ENCODE results near the gene ARHGAP27. TPM values are rescaled to one million over a fixed set of nuclear protein-coding genes. Genes with fewer than 3 reads are reported as not detected.

Gene ARHGAP27
- total and polyA plus RNA-seq, 2 donors (not counting 1 experiment from before 2014, with no cell fraction given): 0.57 to 3.3 TPM

GRCh38 chr17:45370949-45371413 lies 61.7 kb downstream of the ARHGAP27 start:
- Histone ChIP-seq H3K4me2 (ENCODE audit: extremely low read depth, insufficient read depth, low read length) (no peak overlapping the region), H3K36me3 (ENCODE audit: control insufficient read depth, insufficient read depth, low read length) (no peaks in the 10 kb centered on the region), H4K20me1 (ENCODE audit: control insufficient read depth, extremely low read depth, insufficient read depth, low read length) (no peaks in the 10 kb centered on the region), H3K9me3 (ENCODE audit: control insufficient read depth, insufficient read depth, low read depth, low read length) (no peaks in the 10 kb centered on the region), H3K4me3 (replicated peaks in 1 of 4; ENCODE audit: control extremely low read depth in 1 of 4, insufficient read depth in 1 of 4, low read depth in 3 of 4, low read length in 4 of 4) (no peak overlapping the region), H3K79me2 (ENCODE audit: control insufficient read depth, insufficient read depth, low read length) (no peaks in the 10 kb centered on the region), H2AFZ (ENCODE audit: low read length) (no peak overlapping the region), H3K4me1 (ENCODE audit: control insufficient read depth, extremely low read depth, insufficient read depth, low read length) (peaks cover 17% of the 10 kb centered on the region), H3K27me3 (ENCODE audit: control insufficient read depth, insufficient read depth, low read length) (no peaks in the 10 kb centered on the region), H3K9ac (ENCODE audit: insufficient read depth, low read length) (no peak overlapping the region), H3K27ac (ENCODE audit: insufficient read depth, low read length) (peak overlapping the region; percentile 95)
- TF ChIP-seq EZH2 (IDR thresholded peaks at IDR 0.05; ENCODE audit: low read length, missing control alignments): no peak
- no peak for TF ChIP-seq CTCF (conservative IDR thresholded peaks at IDR 0.05 in 1 of 2, IDR thresholded peaks at IDR 0.05 in 1 of 2; ENCODE audit: low read depth in 1 of 2, low read length in 2 of 2)
- peak; percentile 21 to 47 for DNase-seq (ENCODE audit: low read depth in 2 of 2)

GRCh38 chr17:45369421-45369820 lies 63.2 kb downstream of the ARHGAP27 start:
- Histone ChIP-seq H3K9me3 (ENCODE audit: control insufficient read depth, insufficient read depth, low read depth, low read length) (no peaks in the 10 kb centered on the region), H2AFZ (ENCODE audit: low read length) (no peak overlapping the region), H3K4me2 (ENCODE audit: extremely low read depth, insufficient read depth, low read length) (no peak overlapping the region), H3K36me3 (ENCODE audit: control insufficient read depth, insufficient read depth, low read length) (no peaks in the 10 kb centered on the region), H3K27ac (ENCODE audit: insufficient read depth, low read length) (peak overlapping the region; percentile 35), H3K4me1 (ENCODE audit: control insufficient read depth, extremely low read depth, insufficient read depth, low read length) (peaks cover 17% of the 10 kb centered on the region), H3K4me3 (replicated peaks in 1 of 4; ENCODE audit: control extremely low read depth in 1 of 4, insufficient read depth in 1 of 4, low read depth in 3 of 4, low read length in 4 of 4) (no peak overlapping the region), H3K27me3 (ENCODE audit: control insufficient read depth, insufficient read depth, low read length) (no peaks in the 10 kb centered on the region), H3K79me2 (ENCODE audit: control insufficient read depth, insufficient read depth, low read length) (no peaks in the 10 kb centered on the region), H4K20me1 (ENCODE audit: control insufficient read depth, extremely low read depth, insufficient read depth, low read length) (no peaks in the 10 kb centered on the region), H3K9ac (ENCODE audit: insufficient read depth, low read length) (no peak overlapping the region)
- DNase-seq (ENCODE audit: low read depth in 2 of 2): no peak
- TF ChIP-seq CTCF (conservative IDR thresholded peaks at IDR 0.05 in 1 of 2, IDR thresholded peaks at IDR 0.05 in 1 of 2; ENCODE audit: low read depth in 1 of 2, low read length in 2 of 2): no peak
- TF ChIP-seq EZH2 (IDR thresholded peaks at IDR 0.05; ENCODE audit: low read length, missing control alignments): no peak

GRCh38 chr17:45368651-45369050 lies 64.0 kb downstream of the ARHGAP27 start:
- no peaks in the 10 kb centered on the region for H3K9me3 ChIP-seq (ENCODE audit: control insufficient read depth, insufficient read depth, low read depth, low read length)
- H3K4me1 ChIP-seq (ENCODE audit: control insufficient read depth, extremely low read depth, insufficient read depth, low read length): peaks cover 17% of the 10 kb centered on the region
- no peak overlapping the region for H3K9ac ChIP-seq (ENCODE audit: insufficient read depth, low read length)
- no peak overlapping the region for H3K4me3 ChIP-seq (replicated peaks in 1 of 4; ENCODE audit: control extremely low read depth in 1 of 4, insufficient read depth in 1 of 4, low read depth in 3 of 4, low read length in 4 of 4)
- no peaks in the 10 kb centered on the region for H3K36me3 ChIP-seq (ENCODE audit: control insufficient read depth, insufficient read depth, low read length)
- H3K4me2 ChIP-seq (ENCODE audit: extremely low read depth, insufficient read depth, low read length): no peak overlapping the region
- H3K27ac ChIP-seq (ENCODE audit: insufficient read depth, low read length): peak overlapping the region; percentile 35
- no peaks in the 10 kb centered on the region for H3K27me3 ChIP-seq (ENCODE audit: control insufficient read depth, insufficient read depth, low read length)
- H3K79me2 ChIP-seq (ENCODE audit: control insufficient read depth, insufficient read depth, low read length): no peaks in the 10 kb centered on the region
- TF ChIP-seq CTCF (conservative IDR thresholded peaks at IDR 0.05 in 1 of 2, IDR thresholded peaks at IDR 0.05 in 1 of 2; ENCODE audit: low read depth in 1 of 2, low read length in 2 of 2): no peak
- TF ChIP-seq EZH2 (IDR thresholded peaks at IDR 0.05; ENCODE audit: low read length, missing control alignments): no peak
- no peaks in the 10 kb centered on the region for H4K20me1 ChIP-seq (ENCODE audit: control insufficient read depth, extremely low read depth, insufficient read depth, low read length)
- H2AFZ ChIP-seq (ENCODE audit: low read length): no peak overlapping the region
- DNase-seq (ENCODE audit: low read depth in 2 of 2): peak; percentile 88 to 93
